SIG-M5 (cell line): ENCODE data around the gene S1PR1.
"Not testable (repeated sequence)": the region's sequence is repeated elsewhere in the genome, so short reads cannot be mapped to it uniquely, and the experiment has no call there.

Source experiments
- DNase-seq: peaks from one replicate; lab custom pipeline; 2025; lab: John Stamatoyannopoulos, UW

The S1PR1 gene

GRCh38 chr1:101219924-101220870 lies 16.6 kb upstream of the S1PR1 start:
- DNase-seq, result no peak

DNA sequence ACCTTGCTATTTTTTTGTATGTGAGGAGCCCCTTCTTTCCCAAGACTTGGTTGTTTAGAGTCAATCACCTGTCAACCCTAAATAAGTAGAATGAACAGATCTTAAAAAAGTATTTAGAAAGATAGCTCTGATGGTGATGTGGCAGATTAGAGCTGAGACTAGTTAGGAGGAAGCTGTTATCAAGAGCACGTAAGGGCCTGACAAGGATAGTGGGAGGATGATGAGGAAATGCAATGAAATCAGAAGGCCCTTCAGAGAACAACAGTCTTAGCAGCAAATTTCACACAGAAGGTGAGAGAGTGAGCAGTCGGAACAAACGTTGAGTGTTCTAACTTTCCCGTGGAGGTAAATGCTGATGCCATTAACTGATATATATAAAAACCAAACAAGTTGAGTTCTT lies 15.9 kb upstream of the S1PR1 start:
- DNase-seq, result no peak

DNA sequence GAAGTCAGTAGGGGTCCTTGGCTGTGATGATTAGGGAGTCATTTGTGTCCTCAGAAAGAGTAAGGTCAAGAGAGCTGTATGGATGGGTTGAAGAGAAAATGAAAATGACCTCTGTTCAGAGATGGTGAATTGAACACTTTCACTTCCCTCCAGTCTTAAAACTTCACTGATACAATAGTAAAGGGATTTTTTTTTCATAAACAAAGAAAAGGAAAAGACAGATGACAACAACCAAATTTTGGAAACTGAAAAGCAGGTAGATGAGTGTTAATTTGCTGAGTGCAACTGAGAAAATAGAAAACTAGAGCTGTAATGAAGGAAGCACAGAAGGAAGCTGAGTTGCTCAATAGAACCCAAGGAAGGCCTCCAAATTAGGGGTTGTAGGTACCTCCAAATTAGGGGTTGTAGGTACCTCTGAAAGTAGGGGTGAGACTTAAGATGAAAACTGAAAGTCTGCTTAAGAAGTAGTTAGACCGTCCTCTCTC lies 14.8 kb upstream of the S1PR1 start:
- DNase-seq, result no peak

GRCh38 chr1:101227837-101228236 lies 9.0 kb upstream of the S1PR1 start:
- DNase-seq, result no peak

DNA sequence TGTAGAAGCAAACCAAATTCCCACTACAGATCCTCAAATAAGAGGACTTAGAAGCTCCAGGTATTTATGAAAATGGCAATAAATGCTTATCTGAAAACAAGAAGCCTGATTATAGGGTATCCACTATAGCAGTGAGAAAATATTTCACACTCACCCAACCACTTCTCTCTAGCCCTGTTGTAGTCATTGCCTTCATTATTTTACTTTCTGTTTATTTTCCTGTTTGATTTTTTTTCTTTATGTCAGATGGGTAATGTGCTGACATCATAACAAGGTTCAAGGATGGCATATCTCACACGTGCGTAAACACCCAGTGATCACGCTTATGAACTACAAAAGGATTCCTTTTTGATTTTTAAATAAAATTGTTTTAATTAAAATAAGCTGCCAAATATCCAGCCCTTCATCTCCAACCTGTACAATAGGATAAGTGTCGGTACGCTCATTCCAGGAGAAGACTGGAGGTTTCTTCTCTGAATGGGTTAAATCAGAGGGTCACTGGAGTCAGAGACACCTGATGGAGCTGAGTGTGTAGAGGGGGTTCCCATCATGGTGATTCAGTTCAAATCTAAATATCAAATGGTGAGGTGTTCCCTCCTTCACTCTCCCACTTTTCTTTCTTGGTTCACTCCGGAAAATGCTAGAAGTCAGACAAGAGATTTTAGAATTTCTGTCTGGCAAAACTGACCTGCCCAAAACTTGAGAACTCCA lies 8.2 kb upstream of the S1PR1 start:
- no peak for DNase-seq

- DNase-seq, result not testable (repeated sequence)
Measured at GRCh38 chr1:101232182-101232581, 4.6 kb upstream of the S1PR1 start.

DNA sequence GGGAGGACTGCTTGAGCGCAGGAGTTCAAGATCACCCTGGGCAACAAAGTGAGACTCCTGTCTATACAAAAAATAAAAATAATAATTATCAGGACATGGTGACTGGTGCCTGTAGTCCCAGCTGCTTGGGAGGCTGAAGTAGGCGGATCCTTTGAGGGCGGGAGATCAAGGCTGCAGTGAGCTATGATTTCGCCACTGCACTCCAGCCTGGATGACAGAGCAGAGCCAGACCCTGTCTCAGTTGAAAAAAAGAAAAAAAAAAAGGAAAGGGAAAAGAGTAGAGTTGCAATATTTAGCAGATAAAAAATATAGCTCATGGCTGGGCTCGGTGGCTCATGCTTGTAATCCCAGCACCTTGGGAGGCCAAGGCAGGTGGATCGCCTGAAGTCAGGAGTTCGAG lies 3.3 kb upstream of the S1PR1 start:
- no peak for DNase-seq

DNA sequence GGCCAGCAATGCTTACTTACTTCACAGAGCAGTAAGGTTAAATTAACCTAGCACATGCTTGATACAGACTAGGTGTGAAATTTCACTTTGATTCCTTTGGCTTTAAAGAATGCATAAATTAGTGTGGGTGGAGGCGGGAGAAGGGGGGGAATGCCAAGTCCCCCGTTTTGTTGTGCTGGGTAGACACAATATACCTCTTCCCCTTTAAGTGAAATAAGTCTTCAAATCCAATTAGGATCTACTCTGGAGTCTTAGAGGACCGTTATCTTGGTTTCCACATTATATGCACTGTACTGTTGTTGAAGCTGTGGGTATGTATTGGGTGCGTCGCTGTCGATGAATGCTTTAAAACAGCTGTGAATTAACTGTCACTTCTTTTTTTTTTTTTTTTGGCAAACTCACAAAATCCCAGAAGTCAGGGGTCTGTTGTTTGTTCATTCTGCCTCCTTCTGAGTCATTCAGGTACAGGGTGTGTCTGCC lies 1.6 kb upstream of the S1PR1 start:
- DNase-seq, result no peak

GRCh38 chr1:101235696-101236515 lies 913 bp upstream of the S1PR1 start:
- DNase-seq, result no peak

DNA sequence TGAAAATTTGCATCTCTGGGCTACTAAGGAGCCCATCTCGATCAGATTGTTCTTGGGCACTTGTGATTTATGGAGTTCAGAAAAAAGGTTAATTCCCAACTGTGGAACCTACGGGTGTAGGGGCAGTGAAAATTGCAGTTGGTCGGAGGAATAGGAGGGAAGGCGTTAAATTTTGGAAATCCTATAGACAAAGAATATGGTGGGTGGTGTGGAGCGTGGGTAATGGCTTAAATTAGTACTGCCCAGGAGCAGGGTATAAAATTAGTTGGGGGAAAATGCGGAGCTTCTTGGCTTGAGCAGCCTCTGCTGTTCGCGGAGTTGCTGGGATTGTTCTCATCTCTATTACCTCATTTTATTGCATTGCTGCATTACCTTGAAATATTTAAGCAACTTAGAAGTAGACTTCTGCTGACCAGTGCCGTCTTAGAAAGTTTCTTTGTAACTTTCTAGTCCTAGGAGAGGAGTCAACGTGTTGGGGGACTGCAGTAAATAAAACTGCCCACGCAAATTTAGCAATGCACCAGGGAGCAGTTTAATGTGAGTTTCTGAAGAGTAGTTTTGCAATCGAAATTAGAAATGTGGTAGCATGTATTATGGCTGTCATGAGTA lies 514 bp downstream of the S1PR1 start:
- no peak for DNase-seq

DNA sequence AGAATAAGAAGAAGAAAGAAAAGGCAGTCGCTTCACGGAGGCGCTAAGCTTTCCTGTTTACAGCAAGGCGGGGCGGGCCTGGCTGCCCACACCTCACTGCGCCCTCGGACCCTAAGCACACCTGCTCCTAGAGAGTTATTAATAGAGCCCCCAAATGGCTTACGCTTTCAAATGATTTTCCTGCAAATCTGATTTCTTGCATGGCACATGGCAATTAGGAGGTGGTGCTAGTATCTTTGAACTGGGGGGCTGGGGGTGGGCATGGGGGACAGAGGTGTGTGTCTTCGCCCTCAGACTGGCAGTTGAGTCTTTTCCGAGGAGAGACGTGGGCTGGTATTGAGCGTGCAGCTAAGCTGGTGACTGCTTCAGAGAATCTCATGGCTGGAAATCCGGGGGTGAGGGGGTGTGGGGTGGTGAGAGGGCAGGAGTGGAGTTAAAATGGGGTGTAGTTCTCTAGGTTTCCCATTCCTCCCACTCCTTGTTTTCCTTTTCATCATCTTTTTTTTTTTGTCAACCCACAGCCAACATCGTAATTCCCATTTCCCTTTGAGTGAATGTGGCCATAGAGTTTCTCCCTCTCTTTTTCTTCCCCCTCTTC lies 1.3 kb downstream of the S1PR1 start:
- DNase-seq, result no peak

- no peak for DNase-seq
Measured at GRCh38 chr1:101238681-101239094, 1.9 kb downstream of the S1PR1 start.

DNA sequence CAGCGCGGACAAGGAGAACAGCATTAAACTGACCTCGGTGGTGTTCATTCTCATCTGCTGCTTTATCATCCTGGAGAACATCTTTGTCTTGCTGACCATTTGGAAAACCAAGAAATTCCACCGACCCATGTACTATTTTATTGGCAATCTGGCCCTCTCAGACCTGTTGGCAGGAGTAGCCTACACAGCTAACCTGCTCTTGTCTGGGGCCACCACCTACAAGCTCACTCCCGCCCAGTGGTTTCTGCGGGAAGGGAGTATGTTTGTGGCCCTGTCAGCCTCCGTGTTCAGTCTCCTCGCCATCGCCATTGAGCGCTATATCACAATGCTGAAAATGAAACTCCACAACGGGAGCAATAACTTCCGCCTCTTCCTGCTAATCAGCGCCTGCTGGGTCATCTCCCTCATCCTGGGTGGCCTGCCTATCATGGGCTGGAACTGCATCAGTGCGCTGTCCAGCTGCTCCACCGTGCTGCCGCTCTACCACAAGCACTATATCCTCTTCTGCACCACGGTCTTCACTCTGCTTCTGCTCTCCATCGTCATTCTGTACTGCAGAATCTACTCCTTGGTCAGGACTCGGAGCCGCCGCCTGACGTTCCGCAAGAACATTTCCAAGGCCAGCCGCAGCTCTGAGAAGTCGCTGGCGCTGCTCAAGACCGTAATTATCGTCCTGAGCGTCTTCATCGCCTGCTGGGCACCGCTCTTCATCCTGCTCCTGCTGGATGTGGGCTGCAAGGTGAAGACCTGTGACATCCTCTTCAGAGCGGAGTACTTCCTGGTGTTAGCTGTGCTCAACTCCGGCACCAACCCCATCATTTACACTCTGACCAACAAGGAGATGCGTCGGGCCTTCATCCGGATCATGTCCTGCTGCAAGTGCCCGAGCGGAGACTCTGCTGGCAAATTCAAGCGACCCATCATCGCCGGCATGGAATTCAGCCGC lies 2.5 kb downstream of the S1PR1 start:
- DNase-seq, result no peak

DNA sequence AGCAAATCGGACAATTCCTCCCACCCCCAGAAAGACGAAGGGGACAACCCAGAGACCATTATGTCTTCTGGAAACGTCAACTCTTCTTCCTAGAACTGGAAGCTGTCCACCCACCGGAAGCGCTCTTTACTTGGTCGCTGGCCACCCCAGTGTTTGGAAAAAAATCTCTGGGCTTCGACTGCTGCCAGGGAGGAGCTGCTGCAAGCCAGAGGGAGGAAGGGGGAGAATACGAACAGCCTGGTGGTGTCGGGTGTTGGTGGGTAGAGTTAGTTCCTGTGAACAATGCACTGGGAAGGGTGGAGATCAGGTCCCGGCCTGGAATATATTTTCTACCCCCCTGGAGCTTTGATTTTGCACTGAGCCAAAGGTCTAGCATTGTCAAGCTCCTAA lies 3.2 kb downstream of the S1PR1 start:
- DNase-seq, result no peak

DNA sequence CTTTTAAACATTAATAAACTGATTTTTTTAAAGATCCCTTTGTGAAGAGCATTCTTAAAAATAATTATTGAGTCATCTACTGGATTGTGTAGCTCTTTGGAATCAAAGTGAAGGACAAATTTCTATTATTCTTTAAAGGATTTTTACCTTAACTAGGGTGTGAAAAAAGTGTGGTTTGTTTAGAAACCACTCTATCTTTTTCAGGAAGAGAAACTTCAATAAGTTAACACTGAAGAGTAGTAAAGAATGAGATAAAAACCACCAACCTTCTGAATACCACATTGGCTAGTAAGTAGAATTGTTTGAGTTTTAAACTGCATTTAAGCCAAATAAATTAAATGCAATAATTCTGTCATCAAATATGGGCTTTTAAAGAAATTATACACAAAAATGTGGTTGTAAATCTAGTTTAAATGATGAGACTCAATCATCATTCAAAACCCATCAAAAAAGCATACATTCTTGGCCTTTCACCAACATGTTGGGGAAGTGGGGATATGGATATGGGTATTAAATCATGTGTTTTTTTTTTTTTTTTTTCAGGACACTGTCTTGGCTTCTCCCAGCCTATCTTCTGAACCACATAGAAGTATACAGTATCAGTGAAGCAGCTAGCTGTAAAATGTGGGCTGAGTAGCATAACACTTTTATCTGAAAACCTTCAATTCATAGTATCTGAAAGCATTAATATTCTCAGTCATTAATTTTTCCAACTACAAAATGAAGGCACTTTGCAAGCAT lies 4.8 kb downstream of the S1PR1 start:
- no peak for DNase-seq

DNA sequence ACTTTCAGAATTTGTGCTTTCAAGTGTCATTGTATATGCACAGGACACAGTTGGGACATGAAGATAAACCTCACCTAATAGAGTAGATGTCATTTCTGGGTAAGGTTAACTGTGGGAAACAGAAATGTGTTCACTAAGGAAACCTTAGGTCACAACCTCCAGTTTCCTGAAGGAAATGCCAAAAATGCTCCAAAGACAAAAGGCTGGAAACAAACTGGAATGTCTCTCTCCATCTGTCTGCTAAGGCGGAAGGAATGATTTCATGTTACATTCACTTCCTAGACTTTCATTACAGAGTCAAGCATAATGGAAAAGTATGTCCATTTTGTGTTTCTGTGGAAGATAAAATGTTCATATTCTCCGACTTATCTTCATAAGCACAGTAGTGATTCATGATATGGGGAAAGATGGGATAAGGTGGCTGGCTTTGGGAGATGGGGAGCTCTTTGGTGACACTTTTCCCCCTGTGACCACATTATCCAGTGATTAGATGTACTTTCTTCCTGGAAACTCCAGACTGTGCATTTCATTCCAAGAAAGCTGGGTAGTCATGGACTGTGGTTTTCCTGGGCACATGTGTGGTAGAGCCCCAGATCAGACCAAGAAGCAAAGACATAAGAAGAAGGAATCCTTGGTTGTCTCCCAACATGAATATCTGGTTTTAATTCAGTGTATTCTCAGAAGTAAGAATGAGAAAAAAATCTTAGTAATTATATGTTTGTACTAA lies 5.7 kb downstream of the S1PR1 start:
- DNase-seq, result no peak

DNA sequence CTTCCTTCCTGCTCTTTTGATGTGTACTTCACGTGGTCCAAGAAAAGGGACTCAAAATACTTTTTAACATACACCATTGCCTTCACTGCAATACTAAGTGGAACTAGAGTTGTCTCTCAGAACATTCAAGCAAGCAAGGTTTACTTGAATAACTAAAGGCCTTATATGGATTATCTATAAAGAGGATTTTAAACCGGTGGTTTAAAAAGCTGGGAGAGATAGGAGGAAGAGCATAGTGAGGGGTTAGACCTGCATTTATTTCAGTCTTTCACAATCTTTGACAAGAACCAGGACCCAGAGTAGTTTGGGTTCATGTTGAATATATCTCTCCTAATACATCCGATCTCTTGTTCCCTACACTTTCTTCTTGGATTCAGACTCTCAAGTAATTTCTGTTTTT lies 6.9 kb downstream of the S1PR1 start:
- no peak for DNase-seq

DNA sequence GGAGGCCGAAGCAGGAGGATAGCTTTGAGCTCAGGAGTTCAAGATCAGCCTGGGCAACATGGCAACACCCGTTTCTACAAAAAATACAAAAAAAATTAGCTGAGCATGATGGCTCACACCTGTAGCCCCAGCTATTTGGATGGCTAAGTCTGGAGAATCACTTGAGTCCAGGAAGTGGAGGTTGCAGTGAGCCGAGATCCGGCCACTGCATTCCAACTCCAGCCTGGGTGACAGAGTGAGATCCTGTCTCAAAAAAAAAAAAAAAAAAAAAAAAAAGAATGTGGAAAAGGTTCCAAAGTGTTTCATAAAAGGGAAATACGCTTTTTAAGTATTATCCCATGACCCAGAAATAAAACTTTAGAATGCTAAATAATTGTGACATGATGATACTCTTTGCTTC lies 8.0 kb downstream of the S1PR1 start:
- DNase-seq, result no peak
